HPDE6-E6E7 (cell line): Measurements from ENCODE around the gene ZEB1.
"Not testable (repeated sequence)": the region's sequence is repeated elsewhere in the genome, so short reads cannot be mapped to it uniquely, and the experiment has no call there.

Source experiments
- DNase-seq: peaks from one replicate; pipeline ENCODE4 v3.0.0; 2011; ENCODE audit warnings: missing footprints; ENCODE audit errors: extremely low spot score

The ZEB1 gene

GRCh38 chr10:31318382-31318853 is 598 bp upstream of the ZEB1 start:
- peak; percentile 40 for DNase-seq

- DNase-seq: no peak
These were observed 860 bp downstream of the ZEB1 start for GRCh38 chr10:31319602-31320549.

GRCh38 chr10:31320550-31321211 is 1.7 kb downstream of the ZEB1 start:
- DNase-seq: no peak

GRCh38 chr10:31321396-31321941 is 2.5 kb downstream of the ZEB1 start:
- no peak for DNase-seq

- DNase-seq: no peak
These were observed 3.6 kb downstream of the ZEB1 start for GRCh38 chr10:31322647-31323046.

- DNase-seq: no peak
These were observed 21.3 kb downstream of the ZEB1 start for GRCh38 chr10:31340343-31340742.

- DNase-seq: no peak
These were observed 22.5 kb downstream of the ZEB1 start for GRCh38 chr10:31341552-31341951.

- DNase-seq: no peak
These were observed 24.0 kb downstream of the ZEB1 start for GRCh38 chr10:31343009-31343408.

GRCh38 chr10:31343551-31343950 is 24.5 kb downstream of the ZEB1 start:
- DNase-seq: no peak

GRCh38 chr10:31345886-31346285 is 26.9 kb downstream of the ZEB1 start:
- DNase-seq: no peak

GRCh38 chr10:31346953-31347352 is 27.9 kb downstream of the ZEB1 start:
- no peak for DNase-seq

- no peak for DNase-seq
These were observed 28.7 kb downstream of the ZEB1 start for GRCh38 chr10:31347705-31348104.

GRCh38 chr10:31350891-31351290 is 31.9 kb downstream of the ZEB1 start:
- no peak for DNase-seq

- DNase-seq: no peak
These were observed 33.6 kb downstream of the ZEB1 start for GRCh38 chr10:31352436-31353226.

GRCh38 chr10:31353574-31353973 is 34.6 kb downstream of the ZEB1 start:
- peak; percentile 21 for DNase-seq

GRCh38 chr10:31358688-31359330 is 39.8 kb downstream of the ZEB1 start:
- DNase-seq: no peak

- no peak for DNase-seq
These were observed 41.0 kb downstream of the ZEB1 start for GRCh38 chr10:31359979-31360378.

GRCh38 chr10:31361475-31361874 is 42.5 kb downstream of the ZEB1 start:
- not testable (repeated sequence) for DNase-seq

- DNase-seq: no peak
These were observed 43.1 kb downstream of the ZEB1 start for GRCh38 chr10:31362023-31362641.

- not testable (repeated sequence) for DNase-seq
These were observed 44.7 kb downstream of the ZEB1 start for GRCh38 chr10:31363696-31364095.

GRCh38 chr10:31364238-31364637 is 45.2 kb downstream of the ZEB1 start:
- not testable (repeated sequence) for DNase-seq
